ENCODE results near the gene CIPC. TPM values are rescaled to one million over a fixed set of nuclear protein-coding genes. Genes with fewer than 3 reads are reported as not detected.

Gene CIPC
- total RNA-seq, 1 experiment from 2014 or later: 12.0 TPM

GRCh38 chr14:77125281-77125801 lies 27.3 kb downstream of the CIPC start:
- DNase-seq (ENCODE audit: low read depth): no peak

GRCh38 chr14:77125823-77126325 lies 27.8 kb downstream of the CIPC start:
- DNase-seq (ENCODE audit: low read depth): no peak

- DNase-seq (ENCODE audit: low read depth): no peak
These were observed 28.5 kb downstream of the CIPC start for GRCh38 chr14:77126461-77126990.

GRCh38 chr14:77128414-77128891 lies 30.4 kb downstream of the CIPC start:
- no peak for DNase-seq (ENCODE audit: low read depth)

GRCh38 chr14:77130386-77130785 lies 32.3 kb downstream of the CIPC start:
- no peak for DNase-seq (ENCODE audit: low read depth)

- DNase-seq (ENCODE audit: low read depth): no peak
These were observed 33.1 kb downstream of the CIPC start for GRCh38 chr14:77131206-77131605.

GRCh38 chr14:77131871-77132486 lies 33.9 kb downstream of the CIPC start:
- DNase-seq (ENCODE audit: low read depth): no peak

GRCh38 chr14:77133720-77134338 lies 35.8 kb downstream of the CIPC start:
- DNase-seq (ENCODE audit: low read depth): peak; percentile 61

GRCh38 chr14:77139022-77139421 lies 41.0 kb downstream of the CIPC start:
- DNase-seq (ENCODE audit: low read depth): no peak

GRCh38 chr14:77139540-77140358 lies 41.7 kb downstream of the CIPC start:
- no peak for DNase-seq (ENCODE audit: low read depth)

GRCh38 chr14:77140359-77141213 lies 42.5 kb downstream of the CIPC start:
- DNase-seq (ENCODE audit: low read depth): no peak

- DNase-seq (ENCODE audit: low read depth): no peak
These were observed 43.4 kb downstream of the CIPC start, which contains the start of gene ZDHHC22 for GRCh38 chr14:77141214-77142004. TSS of gene ZDHHC22 (minus strand) at chr14:77141791. CDS start at chr14:77139738, 2,053 bp downstream.

- DNase-seq (ENCODE audit: low read depth): no peak
These were observed 44.1 kb downstream of the CIPC start for GRCh38 chr14:77142005-77142800.

GRCh38 chr14:77143071-77143470 lies 45.0 kb downstream of the CIPC start:
- no peak for DNase-seq (ENCODE audit: low read depth)

- no peak for DNase-seq (ENCODE audit: low read depth)
These were observed 46.5 kb downstream of the CIPC start for GRCh38 chr14:77144412-77145115.

- no peak for DNase-seq (ENCODE audit: low read depth)
These were observed 48.1 kb downstream of the CIPC start for GRCh38 chr14:77145975-77146740.

- peak; percentile 40 for DNase-seq (ENCODE audit: low read depth)
These were observed 50.6 kb downstream of the CIPC start for GRCh38 chr14:77148510-77149231.
